ENCODE results near the gene MAN1A2.

MAN1A2 gene

GRCh38 chr1:117574161-117574835 is 207.0 kb downstream of the MAN1A2 start:
- H3K27ac ChIP-seq (ENCODE audit: low read length) = no peak overlapping the region
- no peaks in the 10 kb centered on the region for H3K9me3 ChIP-seq (ENCODE audit: control insufficient read depth in 2 of 2, low read length in 2 of 2)
- H3K36me3 ChIP-seq (ENCODE audit: control insufficient read depth in 2 of 2, insufficient read depth in 2 of 2, low read length in 2 of 2) = no peaks in the 10 kb centered on the region
- no peak overlapping the region for H3K9ac ChIP-seq (ENCODE audit: low read length in 2 of 2)
- peaks cover 0 to 2% of the 10 kb centered on the region in 2 donors for H3K27me3 ChIP-seq (ENCODE audit: control insufficient read depth in 1 of 2, insufficient read depth in 2 of 2, low read length in 2 of 2)
- no peaks in the 10 kb centered on the region for H3K4me1 ChIP-seq (ENCODE audit: control insufficient read depth, insufficient read depth, low read length)
- no peak overlapping the region for H3K4me3 ChIP-seq (ENCODE audit: low read length in 2 of 2)

DNA sequence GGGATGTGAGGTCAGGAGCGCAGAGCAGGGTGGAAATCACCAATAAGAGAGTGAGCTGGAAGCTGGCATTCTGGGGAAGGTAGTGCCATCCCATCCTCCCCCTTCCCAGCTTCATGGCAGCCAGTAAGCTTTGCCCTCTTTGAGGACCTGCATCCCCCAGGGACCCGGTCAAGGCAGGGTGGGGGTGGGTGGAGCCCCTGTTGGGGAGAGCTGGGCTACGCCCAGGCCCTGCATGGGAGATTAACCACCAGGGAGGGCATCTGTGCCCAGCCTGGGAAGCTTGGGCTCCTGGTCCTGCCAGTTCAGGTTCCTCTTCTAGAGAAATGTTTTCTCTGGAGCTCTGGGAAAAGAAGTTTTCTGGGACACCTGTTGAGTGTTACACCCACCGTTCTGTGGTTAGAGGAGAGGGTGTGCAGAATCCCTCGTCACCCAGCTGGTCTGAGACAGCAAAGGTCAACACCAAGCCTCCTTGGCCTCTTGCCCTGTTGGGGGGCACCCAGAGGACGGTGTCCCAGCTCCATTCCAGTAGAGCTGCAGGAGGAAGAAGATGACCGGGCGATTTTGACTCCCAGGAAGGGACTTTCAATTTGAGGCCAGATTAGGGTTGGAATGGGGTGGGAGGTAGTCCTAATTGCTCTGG is 208.5 kb downstream of the MAN1A2 start:
- Histone ChIP-seq H3K4me1 (ENCODE audit: control insufficient read depth, insufficient read depth, low read length) (no peaks in the 10 kb centered on the region), H3K36me3 (ENCODE audit: control insufficient read depth in 2 of 2, insufficient read depth in 2 of 2, low read length in 2 of 2) (no peaks in the 10 kb centered on the region)

DNA sequence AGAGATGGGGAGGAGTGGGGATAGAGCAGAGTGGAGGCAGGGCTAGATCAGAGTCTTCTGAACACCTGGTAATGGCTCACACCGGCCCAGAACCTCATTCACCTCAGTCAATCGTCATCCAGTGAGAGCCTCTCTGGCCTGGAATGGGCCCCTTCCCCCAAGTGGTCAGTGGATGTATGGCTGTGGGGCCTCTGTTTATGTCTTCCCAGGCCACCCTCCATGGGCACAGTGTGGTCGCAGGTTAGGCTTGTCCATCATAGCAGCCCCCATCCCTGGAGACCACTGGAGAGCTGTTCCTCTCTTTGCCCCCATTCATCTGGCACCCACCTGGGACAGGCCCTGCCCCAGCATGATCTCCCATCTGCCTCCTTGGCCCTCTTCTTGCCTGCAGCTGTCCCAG is 209.0 kb downstream of the MAN1A2 start:
- H3K36me3 ChIP-seq (ENCODE audit: control insufficient read depth in 2 of 2, insufficient read depth in 2 of 2, low read length in 2 of 2) = no peaks in the 10 kb centered on the region

More for the DNA sequence above, 208.5 kb downstream of the MAN1A2 start:
- H3K27me3 ChIP-seq (ENCODE audit: control insufficient read depth in 1 of 2, insufficient read depth in 2 of 2, low read length in 2 of 2) = peaks cover 0 to 2% of the 10 kb centered on the region in 2 donors
- no peak overlapping the region for H3K9ac ChIP-seq (ENCODE audit: low read length in 2 of 2)
- no peak overlapping the region for H3K4me3 ChIP-seq (ENCODE audit: low read length in 2 of 2)
- H3K27ac ChIP-seq (ENCODE audit: low read length) = no peak overlapping the region
- no peaks in the 10 kb centered on the region for H3K9me3 ChIP-seq (ENCODE audit: control insufficient read depth in 2 of 2, low read length in 2 of 2)

DNA sequence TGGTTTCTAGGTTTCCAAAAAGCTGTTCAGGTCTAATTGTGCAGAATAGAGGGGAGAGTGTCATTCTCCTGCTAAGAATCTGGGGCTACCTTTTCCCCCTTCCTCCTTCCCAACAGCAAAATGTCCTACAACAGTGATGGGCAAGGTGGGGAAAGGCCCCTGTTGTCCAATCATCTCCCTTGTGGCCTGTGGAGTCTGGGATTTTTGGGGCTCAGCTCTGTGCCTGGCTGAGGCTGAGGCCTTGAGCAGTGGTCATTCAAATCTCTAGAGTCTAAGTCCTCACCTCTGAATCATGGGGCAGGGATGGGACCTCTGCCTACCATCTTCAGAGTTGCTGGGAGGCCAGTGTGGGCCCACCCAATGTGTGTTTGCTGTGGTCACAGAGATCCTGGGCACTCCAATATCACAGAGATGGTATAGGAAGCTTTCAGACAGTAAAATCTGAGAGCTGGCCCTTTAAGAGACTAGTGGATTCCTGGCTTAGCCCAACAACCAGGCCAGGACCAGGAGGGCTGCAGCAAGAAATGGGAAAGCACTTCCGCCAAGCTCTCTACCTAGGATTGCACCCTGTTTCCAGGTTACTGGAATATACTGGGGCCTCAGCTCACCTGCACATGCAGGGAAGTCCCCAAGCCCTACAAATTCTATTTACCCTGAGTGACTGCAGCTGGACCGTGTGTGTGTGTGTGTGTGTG is 210.1 kb downstream of the MAN1A2 start:
- Histone ChIP-seq H3K4me1 (ENCODE audit: control insufficient read depth, insufficient read depth, low read length) (no peaks in the 10 kb centered on the region), H3K27me3 (ENCODE audit: control insufficient read depth in 1 of 2, insufficient read depth in 2 of 2, low read length in 2 of 2) (peaks cover 0 to 2% of the 10 kb centered on the region in 2 donors), H3K36me3 (ENCODE audit: control insufficient read depth in 2 of 2, insufficient read depth in 2 of 2, low read length in 2 of 2) (no peaks in the 10 kb centered on the region), H3K9me3 (ENCODE audit: control insufficient read depth in 2 of 2, low read length in 2 of 2) (no peaks in the 10 kb centered on the region), H3K27ac (ENCODE audit: low read length) (no peak overlapping the region), H3K4me3 (ENCODE audit: low read length in 2 of 2) (no peak overlapping the region), H3K9ac (ENCODE audit: low read length in 2 of 2) (no peak overlapping the region)

More for the DNA sequence above, 209.0 kb downstream of the MAN1A2 start:
- H3K9ac ChIP-seq (ENCODE audit: low read length in 2 of 2) = no peak overlapping the region
- H3K27me3 ChIP-seq (ENCODE audit: control insufficient read depth in 1 of 2, insufficient read depth in 2 of 2, low read length in 2 of 2) = peaks cover 0 to 2% of the 10 kb centered on the region in 2 donors
- no peaks in the 10 kb centered on the region for H3K9me3 ChIP-seq (ENCODE audit: control insufficient read depth in 2 of 2, low read length in 2 of 2)
- no peaks in the 10 kb centered on the region for H3K4me1 ChIP-seq (ENCODE audit: control insufficient read depth, insufficient read depth, low read length)
- no peak overlapping the region for H3K4me3 ChIP-seq (ENCODE audit: low read length in 2 of 2)
- no peak overlapping the region for H3K27ac ChIP-seq (ENCODE audit: low read length)

DNA sequence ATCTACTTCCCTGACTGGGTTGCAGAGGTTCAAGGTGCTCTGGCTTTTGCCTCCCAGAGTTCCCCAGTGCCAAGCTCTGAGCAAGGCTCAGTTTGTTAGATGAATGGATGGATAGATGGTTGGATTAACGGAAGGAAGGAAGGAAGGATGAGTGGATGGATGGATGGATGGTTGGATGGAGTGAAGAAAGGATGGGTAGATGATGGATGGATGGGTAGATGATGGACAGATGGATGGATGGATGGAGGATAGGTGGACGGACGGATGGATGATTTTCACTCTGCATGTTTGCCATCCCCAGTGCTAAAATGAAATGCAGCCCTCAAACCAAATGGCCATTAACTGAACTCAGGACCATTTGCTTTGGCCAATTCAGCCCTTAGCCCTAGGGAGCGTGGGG is 211.2 kb downstream of the MAN1A2 start:
- Histone ChIP-seq H3K27ac (ENCODE audit: low read length) (no peak overlapping the region), H3K9ac (ENCODE audit: low read length in 2 of 2) (no peak overlapping the region), H3K4me3 (ENCODE audit: low read length in 2 of 2) (no peak overlapping the region), H3K9me3 (ENCODE audit: control insufficient read depth in 2 of 2, low read length in 2 of 2) (no peaks in the 10 kb centered on the region), H3K4me1 (ENCODE audit: control insufficient read depth, insufficient read depth, low read length) (no peaks in the 10 kb centered on the region), H3K27me3 (ENCODE audit: control insufficient read depth in 1 of 2, insufficient read depth in 2 of 2, low read length in 2 of 2) (peaks cover 0 to 2% of the 10 kb centered on the region in 2 donors), H3K36me3 (ENCODE audit: control insufficient read depth in 2 of 2, insufficient read depth in 2 of 2, low read length in 2 of 2) (no peaks in the 10 kb centered on the region)
